ENCODE results near the gene NEDD4L. TPM values are rescaled to one million over a fixed set of nuclear protein-coding genes. Genes with fewer than 3 reads are reported as not detected.

Gene NEDD4L
- polyA plus RNA-seq, 1 experiment: 14.1 TPM

- no peak for TF ChIP-seq CTCF (IDR thresholded peaks at IDR 0.05; ENCODE audit: insufficient read depth, low read depth, low read length)
- ChIA-PET POLR2A (no interaction called here), CTCF (no interaction called here)
- Histone ChIP-seq H3K4me3 (ENCODE audit: low read depth, low read length) (no peak overlapping the region), H3K36me3 (ENCODE audit: control insufficient read depth, insufficient read depth, low read length) (peaks cover 2% of the 10 kb centered on the region; the same call in 1 of the 2 replicates), H3K27me3 (ENCODE audit: control insufficient read depth, insufficient read depth, low read length) (no peaks in the 10 kb centered on the region)
- no peak for DNase-seq (ENCODE audit: low read depth)
Observed at GRCh38 chr18:58389745-58390144, 345.7 kb downstream of the NEDD4L start.

- ChIA-PET CTCF (no interaction called here), POLR2A (interaction anchor here (0.5 kb wide), 1 partner anchor 131 kb away, joined by 6 read pairs; no protein-coding TSS in a partner anchor)
- Histone ChIP-seq H3K27me3 (ENCODE audit: control insufficient read depth, insufficient read depth, low read length) (no peaks in the 10 kb centered on the region), H3K4me3 (ENCODE audit: low read depth, low read length) (no peak overlapping the region), H3K36me3 (ENCODE audit: control insufficient read depth, insufficient read depth, low read length) (peaks cover 2% of the 10 kb centered on the region; the same call in 1 of the 2 replicates)
- DNase-seq (ENCODE audit: low read depth): no peak
- TF ChIP-seq CTCF (IDR thresholded peaks at IDR 0.05; ENCODE audit: insufficient read depth, low read depth, low read length): no peak
Observed at GRCh38 chr18:58390399-58390798, 346.4 kb downstream of the NEDD4L start.

- CTCF ChIA-PET: no interaction called here
Observed at GRCh38 chr18:58391231-58391825, 347.3 kb downstream of the NEDD4L start.

GRCh38 chr18:58391932-58392323 lies 347.9 kb downstream of the NEDD4L start:
- peaks cover 2% of the 10 kb centered on the region; the same call in 1 of the 2 replicates for H3K36me3 ChIP-seq (ENCODE audit: control insufficient read depth, insufficient read depth, low read length)
- no peak for TF ChIP-seq CTCF (IDR thresholded peaks at IDR 0.05; ENCODE audit: insufficient read depth, low read depth, low read length)
- ChIA-PET CTCF (no interaction called here), POLR2A (interaction anchor here (0.5 kb wide), 1 partner anchor 185 kb away, joined by 3 read pairs; no protein-coding TSS in a partner anchor)
- no peak for DNase-seq (ENCODE audit: low read depth)
- H3K27me3 ChIP-seq (ENCODE audit: control insufficient read depth, insufficient read depth, low read length): no peaks in the 10 kb centered on the region
- no peak overlapping the region for H3K4me3 ChIP-seq (ENCODE audit: low read depth, low read length)

More at GRCh38 chr18:58391231-58391825, 347.3 kb downstream of the NEDD4L start:
- no peak for TF ChIP-seq CTCF (IDR thresholded peaks at IDR 0.05; ENCODE audit: insufficient read depth, low read depth, low read length)
- POLR2A ChIA-PET: no interaction called here
- Histone ChIP-seq H3K27me3 (ENCODE audit: control insufficient read depth, insufficient read depth, low read length) (no peaks in the 10 kb centered on the region), H3K4me3 (ENCODE audit: low read depth, low read length) (no peak overlapping the region), H3K36me3 (ENCODE audit: control insufficient read depth, insufficient read depth, low read length) (peaks cover 2% of the 10 kb centered on the region; the same call in 1 of the 2 replicates)
- DNase-seq (ENCODE audit: low read depth): no peak

GRCh38 chr18:58392324-58393000 lies 348.4 kb downstream of the NEDD4L start:
- CTCF ChIA-PET: no interaction called here
- no peak overlapping the region for H3K4me3 ChIP-seq (ENCODE audit: low read depth, low read length)
- H3K36me3 ChIP-seq (ENCODE audit: control insufficient read depth, insufficient read depth, low read length): peaks cover 2% of the 10 kb centered on the region; the same call in 1 of the 2 replicates
- POLR2A ChIA-PET: interaction anchor here (0.5 to 0.7 kb wide), 2 partner anchors 25 to 185 kb away, joined by 3 read pairs; no protein-coding TSS in a partner anchor
- TF ChIP-seq CTCF (IDR thresholded peaks at IDR 0.05; ENCODE audit: insufficient read depth, low read depth, low read length): no peak
- H3K27me3 ChIP-seq (ENCODE audit: control insufficient read depth, insufficient read depth, low read length): no peaks in the 10 kb centered on the region
- DNase-seq (ENCODE audit: low read depth): peak; percentile 8

Data from BJ (cell line).